Heart right ventricle (tissue), 16 donors: Measurements from ENCODE around the gene NEDD4L. TPM values are rescaled to one million over a fixed set of nuclear protein-coding genes. Genes with fewer than 3 reads are reported as not detected.

ENCODE experiments used
- ATAC-seq, 8 donors: fragments of 200-7000 bp; cut with Tn5 transposase; one replicate each; pipeline ENCODE4 v1.9.1; 2020; ENCODE audit warnings: mild to moderate bottlenecking in 8 of 8, moderate library complexity in 8 of 8, moderate number of reproducible peaks in 1 of 8
- DNase-seq, 2 donors: peaks; one replicate each; pipeline ENCODE4 v3.0.0-alpha.2; 2020
- H3K27ac ChIP-seq, 10 donors: fragments of 200-600 bp; sonication (generic) in 2 of 10; one replicate each; pipeline versions ENCODE4 v1.5.0 to v1.8.0; 2020 to 2022; ENCODE audit warnings: mild to moderate bottlenecking in 3 of 10
- H3K27me3 ChIP-seq, 7 donors: fragments of 200-600 bp; one replicate each; pipeline ENCODE4 v1.8.0; 2021 to 2022; ENCODE audit warnings: mild to moderate bottlenecking in 2 of 7
- H3K36me3 ChIP-seq, 9 donors: fragments of 200-600 bp; sonication (generic) in 1 of 9; one replicate each; pipeline versions ENCODE4 v1.5.0 to v1.8.0; 2020 to 2022; ENCODE audit warnings: mild to moderate bottlenecking in 2 of 9
- H3K4me1 ChIP-seq, 9 donors: fragments of 200-600 bp; sonication (generic) in 1 of 9; one replicate each; pipeline versions ENCODE4 v1.5.0 to v1.8.0; 2020 to 2022; ENCODE audit warnings: mild to moderate bottlenecking in 4 of 9
- H3K4me3 ChIP-seq, 10 donors: fragments of 200-600 bp; sonication (generic) in 2 of 10; one replicate each; pipeline versions ENCODE4 v1.5.0 to v1.8.0; 2020 to 2022; ENCODE audit warnings: mild to moderate bottlenecking in 7 of 10, moderate library complexity in 2 of 10
- H3K9me3 ChIP-seq, 11 donors: fragments of 200-600 bp in 10 of 11; sonication (generic) in 2 of 11; one replicate each; pipeline versions ENCODE4 v1.5.0 to v1.8.0; 2013 to 2022; ENCODE audit warnings: mild to moderate bottlenecking in 2 of 11, control low read depth in 1 of 11, moderate library complexity in 1 of 11
- CTCF ChIP-seq, 9 donors: fragments of 200-600 bp; sonication (generic) in 2 of 9; IDR thresholded peaks; one replicate each; pipeline versions ENCODE4 v1.5.0 to v1.8.0; 2021 to 2022; ENCODE audit warnings: antibody characterized with exemption in 9 of 9, mild to moderate bottlenecking in 5 of 9, moderate library complexity in 1 of 9
- WGBS, 2 donors: extraction: QIAGEN DNeasy Blood & Tissue Kit; methylation state at CpG; one replicate each; pipeline ENCODE4 v1.1.7; 2013; ENCODE audit warnings: inconsistent platforms in 1 of 2; 5-methylcytosine and 5-hydroxymethylcytosine counted together
- intact Hi-C, 10 donors: fragments of 100-400 bp; cut with DNase I; formaldehyde crosslinking; loops; one replicate each; pipeline versions ENCODE4 v1.11.1 to v1.14.2; 2022
- polyA plus RNA-seq, 2 donors: library from polyadenylated mRNA; stranded (reverse); fragments of 200-250 nt; gene quantifications; one replicate each; pipeline ENCODE4 v1.2.3, GENCODE V29; 2013
- total RNA-seq, 10 donors: library from RNA; stranded (reverse); fragmentation: NEBNext Ultra II Directional in 3 of 10; extraction: Animal tissue kit (Norgen Biotek cat#: 25700) in 3 of 10; gene quantifications; one replicate each; pipeline versions ENCODE4 v1.2.1 to v1.2.4, GENCODE V29; 2021 to 2023
- donor health status: Arrhythmogenic right ventricular cardiomyopathy.
- donor health status: ischemic (EF 13 %, LVEDD 7.1; RV severe dilation, severe dysfunction).
- donor health status: healthy with polysubstance abuse.
- donor health status: DM: no; HTN: yes; CAD: no.
- donor health status: DM: no; HTN: no; CAD: no.
- donor health status: ischemic (EF 25% LVEDD 6.9; RV normal size, moderate dysfunction).
- donor health status: ischemic (EF 25% LVEDD 5.7; RV mildly dilated, moderate dysfunction).
- donor health status: healthy.
- donor health status: DM: yes; HTN: yes; CAD: no.
- donor health status: Ischemic cardiomyopathy.
- donor health status: ischemic (EF 35%, LVEDD 5.7; RV mildly dilated, moderate dysfunction).
- donor health status: nonischemic (EF 11% LVEDD 7.7; RV severe dilation, severe dysfunction).
- donor health status: DM: yes; HTN: yes; CAD: no.
- donor health status: PGD.
- donor health status: ischemic (EF 29% LVEDD 5.4; RV normal size, mild dysfunction).
- donor health status: nonischemic (EF 23%, LVEDD 6.1; RV moderate dilation, normal function).

NEDD4L gene
- total and polyA plus RNA-seq, 12 donors, result 9.6 to 67.1 (median 49.4) TPM

GRCh38 chr18:58387716-58388115, 343.7 kb downstream of the NEDD4L start:
- Histone ChIP-seq H3K9me3 (no peaks in the 10 kb centered on the region), H3K27ac (no peak overlapping the region), H3K4me3 (no peak overlapping the region), H3K4me1 (peaks cover 0 to 17% (median under 1%) of the 10 kb centered on the region in 9 donors), H3K36me3 (peaks cover 0 to 98% (median 16%) of the 10 kb centered on the region in 9 donors), H3K27me3 (no peaks in the 10 kb centered on the region)
- TF ChIP-seq CTCF (IDR thresholded peaks at IDR 0.05), result no peak
- 79 to 92% methylated on average over 5 of the region's 5 CpGs for WGBS, 2 donors
- intact Hi-C loops, result no loop called here
- ATAC-seq (no peak), DNase-seq (no peak)

- peaks cover 0 to 93% (median 15%) of the 10 kb centered on the region in 9 donors for H3K36me3 ChIP-seq
- DNase-seq (no peak), ATAC-seq (no peak)
- no peaks in the 10 kb centered on the region for H3K27me3 ChIP-seq
- H3K4me3 ChIP-seq, result no peak overlapping the region
- no peak for TF ChIP-seq CTCF (IDR thresholded peaks at IDR 0.05)
- WGBS, 2 donors, result 92 to 98% methylated on average over 14 of the region's 14 CpGs
- intact Hi-C loops, result no loop called here
- H3K9me3 ChIP-seq, result no peaks in the 10 kb centered on the region
- peaks cover 0 to 24% (median 4%) of the 10 kb centered on the region in 9 donors for H3K4me1 ChIP-seq
- H3K27ac ChIP-seq, result no peak overlapping the region
Observed at GRCh38 chr18:58388736-58389135, 344.7 kb downstream of the NEDD4L start.

- Histone ChIP-seq H3K27ac (no peak overlapping the region), H3K27me3 (no peaks in the 10 kb centered on the region), H3K36me3 (peaks cover 0 to 86% (median 12%) of the 10 kb centered on the region in 9 donors), H3K4me1 (peaks cover 0 to 31% (median 4%) of the 10 kb centered on the region in 9 donors), H3K9me3 (no peaks in the 10 kb centered on the region), H3K4me3 (no peak overlapping the region)
- DNase-seq (no peak), ATAC-seq (no peak)
- TF ChIP-seq CTCF (IDR thresholded peaks at IDR 0.05), result no peak
- WGBS, 2 donors, result 96 to 99% methylated on average over 2 of the region's 2 CpGs
- intact Hi-C loops, result loop anchor here in 2 of 10 donors (10.0 kb wide), 1 partner anchor 105 kb away; no protein-coding TSS in a partner anchor
Observed at GRCh38 chr18:58389745-58390144, 345.7 kb downstream of the NEDD4L start.

- peaks cover 0 to 85% (median 10%) of the 10 kb centered on the region in 9 donors for H3K36me3 ChIP-seq
Observed at GRCh38 chr18:58390399-58390798, 346.4 kb downstream of the NEDD4L start.

More at GRCh38 chr18:58390399-58390798, 346.4 kb downstream of the NEDD4L start:
- Histone ChIP-seq H3K4me3 (no peak overlapping the region), H3K9me3 (no peaks in the 10 kb centered on the region), H3K4me1 (peaks cover 0 to 31% (median 4%) of the 10 kb centered on the region in 9 donors), H3K27ac (no peak overlapping the region), H3K27me3 (no peaks in the 10 kb centered on the region)
- intact Hi-C loops, result loop anchor here in 2 of 10 donors (10.0 kb wide), 1 partner anchor 104 kb away; no protein-coding TSS in a partner anchor
- ATAC-seq (no peak), DNase-seq (no peak)
- WGBS, 2 donors, result 94 to 95% methylated on average over 9 of the region's 9 CpGs
- no peak for TF ChIP-seq CTCF (IDR thresholded peaks at IDR 0.05)
